A673 (cell line): ENCODE data around the gene STMP1. TPM values are rescaled to one million over a fixed set of nuclear protein-coding genes. Genes with fewer than 3 reads are reported as not detected.

Source experiments
- BruUV-seq: library from RNA; stranded (reverse); fragments of 400-500 nt; replicated peaks from 2 replicates; lab custom pipeline; 2021; lab: Mats Ljungman, UMichigan
- CTCF ChIA-PET: fragments of 300-600 bp; sonication (Branson Sonifier 250); formaldehyde crosslinking; loops from one replicate; lab custom pipeline; 2022; ENCODE audit warnings: antibody characterized with exemption; lab: Charles Lee
- POLR2A ChIA-PET: fragments of 300-600 bp; sonication (Branson Sonifier 250); formaldehyde crosslinking; loops from one replicate; lab custom pipeline; 2022; ENCODE audit warnings: antibody characterized with exemption; ENCODE audit not compliant: low non-redundant PET; lab: Charles Lee
- DNase-seq: peaks from one replicate; pipeline ENCODE4 v3.0.0-alpha.2; 2015; ENCODE audit warnings: low spot score
- H3K27ac ChIP-seq: fragments of 200-600 bp; sonication (generic); 2 replicates; pipeline ENCODE4 v1.5.1; 2016; ENCODE audit warnings: mixed run types, low read depth, mild to moderate bottlenecking, mixed read lengths, antibody characterized with exemption, low read length; ENCODE audit not compliant: poor library complexity, severe bottlenecking
- H3K27me3 ChIP-seq: fragments of 200-600 bp; sonication (generic); replicated peaks from 2 replicates; pipeline ENCODE4 v1.6.1; 2017; ENCODE audit warnings: mixed run types, low read depth, mild to moderate bottlenecking, mixed read lengths, antibody characterized with exemption, low read length; ENCODE audit not compliant: insufficient read depth, poor library complexity
- H3K36me3 ChIP-seq: fragments of 200-600 bp; sonication (generic); 2 replicates; pipeline ENCODE4 v1.6.1; 2016; ENCODE audit warnings: mixed run types, mild to moderate bottlenecking, mixed read lengths, antibody characterized with exemption, low read length; ENCODE audit not compliant: insufficient read depth, poor library complexity, severe bottlenecking
- H3K4me1 ChIP-seq: fragments of 200-600 bp; sonication (generic); 2 replicates; pipeline ENCODE4 v1.6.1; 2017; ENCODE audit warnings: mixed run types, mild to moderate bottlenecking, mixed read lengths, antibody characterized with exemption, low read length; ENCODE audit not compliant: insufficient read depth, poor library complexity, severe bottlenecking
- H3K4me3 ChIP-seq: fragments of 200-600 bp; sonication (generic); 2 replicates; pipeline ENCODE4 v1.5.1; 2016; ENCODE audit warnings: low read depth, mixed run types, mild to moderate bottlenecking, mixed read lengths, low read length; ENCODE audit not compliant: poor library complexity, severe bottlenecking
- H3K9me3 ChIP-seq: fragments of 200-600 bp; sonication (generic); 2 replicates; pipeline ENCODE4 v1.6.1; 2016; ENCODE audit warnings: mixed run types, low read depth, mild to moderate bottlenecking, mixed read lengths, antibody characterized with exemption, low read length; ENCODE audit not compliant: poor library complexity, severe bottlenecking
- CTCF ChIP-seq: fragments of 300-800, 200-600 bp; sonication (generic); conservative IDR thresholded peaks from 2 replicates; pipeline ENCODE4 v1.5.1; 2017; ENCODE audit warnings: low read depth, mild to moderate bottlenecking, antibody characterized with exemption, low read length, moderate library complexity, mixed read lengths
- EZH2 ChIP-seq: fragments of 200-600 bp; sonication (generic); IDR thresholded peaks from 2 replicates; pipeline ENCODE4 v1.6.1; 2017; ENCODE audit warnings: borderline replicate concordance, low read depth, mild to moderate bottlenecking, mixed read lengths, antibody characterized with exemption, low read length; ENCODE audit not compliant: poor library complexity, severe bottlenecking
- intact Hi-C: fragments of 100-400 bp; cut with micrococcal nuclease; formaldehyde crosslinking; loops from one replicate; pipeline ENCODE4 v1.10.0; 2022; ENCODE audit not compliant: unreplicated experiment
- total RNA-seq: library from RNA; stranded (reverse); gene quantifications from 2 replicates; pipeline ENCODE4 v1.2.3, GENCODE V29; 2021

The STMP1 gene
- total RNA-seq, 1 experiment from 2014 or later: 33.4 TPM

- no TSS peak for BruUV-seq
- Histone ChIP-seq H3K4me3 (no peak overlapping the region), H3K27ac (no peak overlapping the region), H3K27me3 (no peaks in the 10 kb centered on the region), H3K9me3 (no peaks in the 10 kb centered on the region), H3K36me3 (peaks cover 9% of the 10 kb centered on the region), H3K4me1 (peaks cover 5% of the 10 kb centered on the region)
- TF ChIP-seq CTCF (no peak), EZH2 (no peak)
- POLR2A ChIA-PET: no interaction called here
- no peak for DNase-seq
- intact Hi-C loops: loop anchor here (5.0 kb wide), 2 partner anchors 128 to 338 kb away; no protein-coding TSS in a partner anchor
- CTCF ChIA-PET: interaction anchor here (0.9 kb wide), 1 partner anchor 1922 kb away, joined by 3 read pairs; no protein-coding TSS in a partner anchor
Observed at GRCh38 chr7:135669774-135670173, 7.5 kb downstream of the STMP1 start.

- no peak for TF ChIP-seq CTCF
- no peak for TF ChIP-seq EZH2
- DNase-seq: no peak
- no TSS peak for BruUV-seq
- Histone ChIP-seq H3K9me3 (no peaks in the 10 kb centered on the region), H3K4me1 (peaks cover 5% of the 10 kb centered on the region), H3K27ac (no peak overlapping the region), H3K27me3 (no peaks in the 10 kb centered on the region), H3K36me3 (peaks cover 12% of the 10 kb centered on the region), H3K4me3 (no peak overlapping the region)
- intact Hi-C loops: loop anchor here (5.0 kb wide), 2 partner anchors 127 to 337 kb away; no protein-coding TSS in a partner anchor
- ChIA-PET POLR2A (no interaction called here), CTCF (interaction anchor here (0.9 kb wide), 1 partner anchor 1922 kb away, joined by 3 read pairs; no protein-coding TSS in a partner anchor)
Observed at GRCh38 chr7:135670179-135670578, 7.9 kb downstream of the STMP1 start.

- ChIA-PET CTCF (interaction anchor here (0.6 to 1.7 kb wide), 7 partner anchors 12 to 1954 kb away, joined by 3 to 9 read pairs (median 3); no protein-coding TSS in a partner anchor), POLR2A (no interaction called here)
- peak; percentile 74 for DNase-seq
- H3K36me3 ChIP-seq: peaks cover 17% of the 10 kb centered on the region
- TF ChIP-seq CTCF (peak; percentile 88), EZH2 (no peak)
- BruUV-seq: no TSS peak
- H3K9me3 ChIP-seq: no peaks in the 10 kb centered on the region
- no peaks in the 10 kb centered on the region for H3K27me3 ChIP-seq
- no peak overlapping the region for H3K27ac ChIP-seq
- peaks cover 5% of the 10 kb centered on the region for H3K4me1 ChIP-seq
- H3K4me3 ChIP-seq: no peak overlapping the region
- intact Hi-C loops: loop anchor here (5.0 kb wide), 2 partner anchors 125 to 335 kb away; no protein-coding TSS in a partner anchor
Observed at GRCh38 chr7:135672560-135673359, 10.4 kb downstream of the STMP1 start.
